HepG2 (cell line): ENCODE data around the gene NFE2L1. TPM values are rescaled to one million over a fixed set of nuclear protein-coding genes. Genes with fewer than 3 reads are reported as not detected.

Experiments
- ATAC-seq: fragments of 200-7000 bp; cut with Tn5 transposase; 3 replicates; pipeline ENCODE4 v1.9.1; 2020; ENCODE audit warnings: mild to moderate bottlenecking, moderate library complexity
- BruUV-seq: library from RNA; stranded (reverse); fragments of 400-500 nt; replicated peaks from 2 replicates; lab custom pipeline; 2021; lab: Mats Ljungman, UMichigan
- CTCF ChIA-PET: fragments of 300-600 bp; formaldehyde crosslinking; extraction: SDS; loops from one replicate; lab custom pipeline; 2021; ENCODE audit warnings: low total read pairs, inconsistent platforms, low intra/inter-chr PET ratio; lab: Yijun Ruan, JAX
- POLR2A ChIA-PET: fragments of 350-600 bp; sonication (Branson Sonifier 250); formaldehyde crosslinking; loops from one replicate; lab custom pipeline; 2020; ENCODE audit warnings: antibody characterized with exemption, inconsistent platforms; lab: Yijun Ruan, JAX
- DNase-seq: peaks from one replicate; pipeline ENCODE4 v3.0.0-alpha.2; 2015; ENCODE audit warnings: low spot score
- FAIRE-seq: peaks from 3 replicates; lab custom pipeline; 2011; peaks lifted over from hg19 to GRCh38; lab: Jason Lieb, UNC
- H2AFZ ChIP-seq: one replicate; pipeline ENCODE4 v1.6.1; 2011; ENCODE audit warnings: low read length, inconsistent platforms
- H3K27ac ChIP-seq: fragments of 300-600 bp; 3 replicates; pipeline ENCODE4 v1.8.0; 2011; ENCODE audit warnings: mixed run types, mild to moderate bottlenecking, mixed read lengths, low read length, inconsistent platforms; ENCODE audit not compliant: insufficient read depth; ENCODE audit errors: extremely low read length
- H3K27me3 ChIP-seq, 2 experiments: fragments of 200-600 bp in 1 of 2; 2 replicates in 1 of 2; 3 replicates in 1 of 2; pipeline versions ENCODE4 v1.6.0 to v1.8.0; 2011; ENCODE audit warnings: low read length in 2 of 2, mild to moderate bottlenecking in 2 of 2, moderate library complexity in 2 of 2, inconsistent platforms in 1 of 2; ENCODE audit not compliant: insufficient read depth in 2 of 2, control insufficient read depth in 1 of 2
- H3K36me3 ChIP-seq, 2 experiments: fragments of 200-600 bp in 1 of 2; replicated peaks in 1 of 2; 2 replicates in 1 of 2; 3 replicates in 1 of 2; pipeline versions ENCODE4 v1.5.1 to v1.8.0; 2011; ENCODE audit warnings: low read length in 2 of 2, inconsistent platforms in 1 of 2; ENCODE audit not compliant: insufficient read depth in 2 of 2, control insufficient read depth in 1 of 2
- H3K4me1 ChIP-seq: 2 replicates; pipeline ENCODE4 v1.5.1; 2012; ENCODE audit warnings: low read length, inconsistent platforms; ENCODE audit not compliant: insufficient read depth
- H3K4me2 ChIP-seq: 2 replicates; pipeline ENCODE4 v1.6.0; 2011; ENCODE audit warnings: low read depth, low read length, inconsistent platforms
- H3K4me3 ChIP-seq, 3 experiments: fragments of 200-600 bp in 1 of 3; sonication (generic), shearing (Covaris generic) in 1 of 3; replicated peaks in 1 of 3; 2 replicates each; pipeline ENCODE4 v1.5.1; 2011 to 2016; ENCODE audit warnings: low read length in 3 of 3, inconsistent platforms in 2 of 3, low read depth in 2 of 3, mild to moderate bottlenecking in 2 of 3, control low read depth in 1 of 3, mixed read lengths in 1 of 3; ENCODE audit not compliant: insufficient read depth in 1 of 3
- H3K79me2 ChIP-seq: one replicate; pipeline ENCODE4 v1.6.1; 2011; ENCODE audit warnings: low read length, inconsistent platforms; ENCODE audit not compliant: insufficient read depth
- H3K9ac ChIP-seq: 2 replicates; pipeline ENCODE4 v1.6.0; 2011; ENCODE audit warnings: mild to moderate bottlenecking, low read depth, low read length, inconsistent platforms; ENCODE audit not compliant: insufficient read depth
- H3K9me3 ChIP-seq: 2 replicates; pipeline ENCODE4 v1.5.1; 2012; ENCODE audit warnings: mild to moderate bottlenecking, low read length
- H4K20me1 ChIP-seq: 2 replicates; pipeline ENCODE4 v1.6.0; 2011; ENCODE audit warnings: inconsistent platforms, mild to moderate bottlenecking, low read length, moderate library complexity; ENCODE audit not compliant: insufficient read depth
- FOXA1 ChIP-seq, 2 experiments: fragments of 450-650 bp in 1 of 2; sonication (generic) in 1 of 2; formaldehyde crosslinking in 1 of 2; IDR thresholded peaks; 2 replicates each; pipeline versions ENCODE4 v1.4.0 to v1.6.1; 2016 to 2020; ENCODE audit warnings: missing genetic modification reagents in 1 of 2
- HNF4A ChIP-seq: sonication (generic); formaldehyde crosslinking; IDR thresholded peaks from 2 replicates; pipeline ENCODE4 v1.4.0; 2020; ENCODE audit warnings: missing genetic modification reagents
- KDM6A ChIP-seq: IDR thresholded peaks from 2 replicates; pipeline ENCODE4 v1.6.1; 2016; ENCODE audit warnings: low read depth
- MIER2 ChIP-seq: IDR thresholded peaks from 2 replicates; pipeline ENCODE4 v1.6.1; 2016; ENCODE audit warnings: missing biosample characterization, missing genetic modification reagents
- MIER3 ChIP-seq: IDR thresholded peaks from 2 replicates; pipeline ENCODE4 v1.6.1; 2016; ENCODE audit warnings: missing compliant biosample characterization, borderline replicate concordance
- MXI1 ChIP-seq: IDR thresholded peaks from 3 replicates; pipeline ENCODE4 v1.6.1; 2012; ENCODE audit warnings: low read depth, low read length, inconsistent platforms, borderline replicate concordance
- NR2F1 ChIP-seq, 2 experiments: fragments of 450-650 bp in 1 of 2; formaldehyde crosslinking in 1 of 2; IDR thresholded peaks; 2 replicates each; pipeline versions ENCODE4 v1.5.0 to v1.6.1; 2016 to 2020; ENCODE audit warnings: mild to moderate bottlenecking in 1 of 2, missing compliant biosample characterization in 1 of 2, missing genetic modification reagents in 1 of 2, moderate library complexity in 1 of 2
- PATZ1 ChIP-seq: sonication (generic); formaldehyde crosslinking; IDR thresholded peaks from 2 replicates; pipeline ENCODE4 v1.4.0; 2020; ENCODE audit warnings: missing genetic modification reagents
- TEAD2 ChIP-seq: sonication (generic); formaldehyde crosslinking; IDR thresholded peaks from 2 replicates; pipeline ENCODE4 v1.9.0; 2021; ENCODE audit warnings: missing genetic modification reagents
- ZNF530 ChIP-seq: sonication (generic); formaldehyde crosslinking; IDR thresholded peaks from 2 replicates; pipeline ENCODE4 v1.5.0; 2020; ENCODE audit warnings: low read depth, mild to moderate bottlenecking, missing genetic modification reagents
- WGBS: methylation state at CpG from one replicate; pipeline ENCODE4 v1.1.6; 2017; ENCODE audit warnings: low lambda C conversion rate; 5-methylcytosine and 5-hydroxymethylcytosine counted together
- in situ Hi-C: cut with HindIII; loops from 2 replicates; pipeline ENCODE4 v1.10.0; 2017; ENCODE audit warnings: low pct_unique_long_range_greater_than_20kb; ENCODE audit not compliant: extremely low pct_ligation_motif_present
- intact Hi-C: fragments of 100-400 bp; cut with micrococcal nuclease; formaldehyde crosslinking; loops from one replicate; pipeline ENCODE4 v1.10.0; 2022; ENCODE audit not compliant: unreplicated experiment
- polyA plus RNA-seq, 8 experiments: library from polyadenylated mRNA; depleted of rRNA in 3 of 8; stranded (reverse) in 7 of 8; unstranded in 1 of 8; fragments of >200 nt; fragmentation: Illumina TruSeq in 4 of 8; extraction: Trizol in 4 of 8; gene quantifications; 2 replicates each; pipeline versions ENCODE4 v1.2.1 to v1.2.3, GENCODE V29; 2011 to 2016; ENCODE audit warnings: low read depth in 4 of 8, missing spikeins in 1 of 8, mixed read lengths in 1 of 8; ENCODE audit not compliant: insufficient read depth in 1 of 8
- total RNA-seq, 5 experiments: library from RNA; depleted of rRNA; stranded (reverse); fragments of >200 nt; fragmentation: Illumina TruSeq; extraction: Trizol; gene quantifications; 2 replicates each; pipeline ENCODE4 v1.2.3, GENCODE V29; 2016; ENCODE audit warnings: low read depth in 1 of 5
- TF ChIP-seq, protein P1 (sequence below), 2 experiments: fragments of 450-650 bp in 1 of 2; sonication (generic) in 1 of 2; formaldehyde crosslinking; IDR thresholded peaks; 2 replicates each; pipeline versions ENCODE4 v1.5.0 to v1.8.0; 2020 to 2022; ENCODE audit warnings: mild to moderate bottlenecking in 1 of 2, missing genetic modification reagents in 1 of 2
- TF ChIP-seq, protein P2 (sequence below), 2 experiments: sonication (generic) in 1 of 2; formaldehyde crosslinking in 1 of 2; IDR thresholded peaks; 2 replicates each; pipeline versions ENCODE4 v1.4.0 to v1.6.1; 2016 to 2020; ENCODE audit warnings: borderline replicate concordance in 1 of 2, low read depth in 1 of 2, mild to moderate bottlenecking in 1 of 2, missing genetic modification reagents in 1 of 2

NFE2L1 gene
- total and polyA plus RNA-seq, 2 of the 13 experiments (the other 11 are each of a cell fraction or from before 2014, with no cell fraction given): 67.0 to 234 TPM

DNA sequence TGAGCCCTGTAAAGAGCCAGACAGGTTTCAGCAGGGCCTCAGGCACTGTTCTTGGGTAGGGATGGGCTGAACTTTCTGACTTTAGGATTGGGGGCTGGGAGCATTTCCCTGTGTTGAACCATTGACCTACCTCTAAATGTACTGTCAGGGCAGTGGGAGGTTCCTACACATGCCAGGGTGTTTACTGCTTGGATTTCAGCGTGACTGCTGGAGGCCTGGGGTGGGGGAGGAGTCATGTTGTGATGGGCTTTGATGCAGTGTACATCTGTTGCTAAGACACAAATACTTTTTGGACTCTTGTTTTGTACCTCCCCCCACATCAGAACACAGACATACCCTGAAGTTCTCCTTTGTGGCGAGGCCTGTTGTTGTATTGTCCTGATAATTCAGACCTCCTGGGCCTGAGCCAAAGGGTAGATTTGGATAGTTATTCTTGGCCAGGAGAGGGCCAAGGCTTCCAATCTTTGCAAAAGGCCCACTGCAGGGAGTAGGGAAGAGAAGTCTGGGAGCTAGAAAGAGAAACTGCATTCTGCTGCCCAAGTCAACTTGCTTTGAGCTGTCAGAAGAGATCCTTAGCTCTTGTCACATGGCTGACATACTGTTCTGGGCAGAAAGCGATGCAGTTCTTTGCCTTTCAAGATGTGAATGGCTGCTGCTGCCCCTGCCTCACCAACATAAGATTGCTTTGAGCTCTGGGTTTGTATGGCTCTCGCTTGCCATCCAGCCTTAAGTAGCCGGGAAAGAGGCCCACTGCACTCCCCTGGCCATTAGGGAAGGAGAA is 3.7 kb downstream of the NFE2L1 start (continued):
- TF ChIP-seq PATZ1 (peak; percentile 41; the same call in 1 of the 2 replicates), ZNF530 (CRISPR knock-in tag) (no peak), KDM6A (CRISPR knock-in tag) (peak; percentile 41; the same call in 1 of the 2 replicates), MXI1 (peak; percentile 87; the same call in 2 of the 3 replicates)
- TF ChIP-seq, protein P1, sequence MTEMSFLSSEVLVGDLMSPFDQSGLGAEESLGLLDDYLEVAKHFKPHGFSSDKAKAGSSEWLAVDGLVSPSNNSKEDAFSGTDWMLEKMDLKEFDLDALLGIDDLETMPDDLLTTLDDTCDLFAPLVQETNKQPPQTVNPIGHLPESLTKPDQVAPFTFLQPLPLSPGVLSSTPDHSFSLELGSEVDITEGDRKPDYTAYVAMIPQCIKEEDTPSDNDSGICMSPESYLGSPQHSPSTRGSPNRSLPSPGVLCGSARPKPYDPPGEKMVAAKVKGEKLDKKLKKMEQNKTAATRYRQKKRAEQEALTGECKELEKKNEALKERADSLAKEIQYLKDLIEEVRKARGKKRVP (CRISPR knock-in tag; IDR thresholded peaks at IDR 0.05): no peak

- DNase-seq (peak; percentile 77), FAIRE-seq (no peak), ATAC-seq (peak; percentile 20)
- intact Hi-C loops: loop anchor here (2.0 kb wide), 1 partner anchor 22 kb away; no protein-coding TSS in a partner anchor
- Histone ChIP-seq H3K27ac (peak overlapping the region; percentile 83), H3K79me2 (peaks cover 53% of the 10 kb centered on the region), H3K9me3 (no peaks in the 10 kb centered on the region), H4K20me1 (peaks cover 45% of the 10 kb centered on the region), H3K9ac (peak overlapping the region; percentile 71), H3K4me3 (peak overlapping the region in 2 of 3 experiments; percentile 18 to 41; a peak in 5 of 6 replicates), H3K4me1 (peaks cover 59% of the 10 kb centered on the region), H3K36me3 (peaks cover 36 to 75% of the 10 kb centered on the region in 2 experiments), H3K4me2 (peak overlapping the region; percentile 93), H3K27me3 (no peaks in the 10 kb centered on the region; a peak in 1 of 5 replicates), H2AFZ (no peak overlapping the region)
- no TSS peak for BruUV-seq
- in situ Hi-C loops: no loop called here
- WGBS: 46% methylated on average over 3 of the region's 5 CpGs
- CTCF ChIA-PET: no interaction called here
- POLR2A ChIA-PET: interaction anchor here (0.7 to 1.5 kb wide), 4 partner anchors 9 to 15 kb away, joined by 3 to 6 read pairs (median 4); no protein-coding TSS in a partner anchor
- TF ChIP-seq MIER3 (CRISPR knock-in tag): no peak
- TF ChIP-seq, protein P2, sequence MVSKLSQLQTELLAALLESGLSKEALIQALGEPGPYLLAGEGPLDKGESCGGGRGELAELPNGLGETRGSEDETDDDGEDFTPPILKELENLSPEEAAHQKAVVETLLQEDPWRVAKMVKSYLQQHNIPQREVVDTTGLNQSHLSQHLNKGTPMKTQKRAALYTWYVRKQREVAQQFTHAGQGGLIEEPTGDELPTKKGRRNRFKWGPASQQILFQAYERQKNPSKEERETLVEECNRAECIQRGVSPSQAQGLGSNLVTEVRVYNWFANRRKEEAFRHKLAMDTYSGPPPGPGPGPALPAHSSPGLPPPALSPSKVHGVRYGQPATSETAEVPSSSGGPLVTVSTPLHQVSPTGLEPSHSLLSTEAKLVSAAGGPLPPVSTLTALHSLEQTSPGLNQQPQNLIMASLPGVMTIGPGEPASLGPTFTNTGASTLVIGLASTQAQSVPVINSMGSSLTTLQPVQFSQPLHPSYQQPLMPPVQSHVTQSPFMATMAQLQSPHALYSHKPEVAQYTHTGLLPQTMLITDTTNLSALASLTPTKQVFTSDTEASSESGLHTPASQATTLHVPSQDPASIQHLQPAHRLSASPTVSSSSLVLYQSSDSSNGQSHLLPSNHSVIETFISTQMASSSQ (IDR thresholded peaks at IDR 0.05; ENCODE audit: low read depth): no peak
- TF ChIP-seq, protein P2 (CRISPR knock-in tag; IDR thresholded peaks at IDR 0.05; ENCODE audit: borderline replicate concordance): no peak
- peak in 1 of 2 experiments; percentile 23; a peak in 1 of 4 replicates for TF ChIP-seq NR2F1 (CRISPR knock-in tag; IDR thresholded peaks at IDR 0.05)
- TF ChIP-seq FOXA1 (IDR thresholded peaks at IDR 0.05): no peak
- TF ChIP-seq FOXA1 (CRISPR knock-in tag; IDR thresholded peaks at IDR 0.05): 0 out of 2 replicates have a peak, but pooled peaks have one; percentile 37
- no peak for TF ChIP-seq MIER2 (CRISPR knock-in tag)
- TF ChIP-seq HNF4A (CRISPR knock-in tag): peak; percentile 2; the same call in 1 of the 2 replicates
- TF ChIP-seq TEAD2 (CRISPR knock-in tag): no peak
These were observed 5.0 kb downstream of the NFE2L1 start for GRCh38 chr17:48052956-48053757.
